GM19438 (cell line): ENCODE data around the gene GPR3.
"Not testable (repeated sequence)": the region's sequence is repeated elsewhere in the genome, so short reads cannot be mapped to it uniquely, and the experiment has no call there.

Experiments
- ATAC-seq: cut with Tn5 transposase; IDR thresholded peaks from one replicate; pipeline ENCODE4 v1.9.1; 2021; ENCODE audit warnings: low read depth; ENCODE audit not compliant: unreplicated experiment

GPR3 gene

GRCh38 chr1:27418326-27419185 is 26.1 kb downstream of the GPR3 start:
- ATAC-seq: no peak

- ATAC-seq: no peak
Measured at GRCh38 chr1:27423709-27424108, 31.3 kb downstream of the GPR3 start.

GRCh38 chr1:27427329-27427728 is 34.9 kb downstream of the GPR3 start:
- ATAC-seq: no peak

GRCh38 chr1:27427816-27428315 is 35.4 kb downstream of the GPR3 start:
- ATAC-seq: no peak

- no peak for ATAC-seq
Measured at GRCh38 chr1:27428316-27429028, 36.0 kb downstream of the GPR3 start.

GRCh38 chr1:27429029-27429425 is 36.6 kb downstream of the GPR3 start:
- ATAC-seq: no peak

- ATAC-seq: no peak
Measured at GRCh38 chr1:27430903-27431600, 38.6 kb downstream of the GPR3 start.

GRCh38 chr1:27431601-27431940 is 39.1 kb downstream of the GPR3 start:
- ATAC-seq: no peak

- ATAC-seq: not testable (repeated sequence)
Measured at GRCh38 chr1:27432725-27433124, 40.3 kb downstream of the GPR3 start.

GRCh38 chr1:27433706-27434105 is 41.3 kb downstream of the GPR3 start:
- no peak for ATAC-seq

- ATAC-seq: no peak
Measured at GRCh38 chr1:27435566-27436203, 43.3 kb downstream of the GPR3 start.

- no peak for ATAC-seq
Measured at GRCh38 chr1:27436204-27437159, 44.1 kb downstream of the GPR3 start.

- ATAC-seq: no peak
Measured at GRCh38 chr1:27438621-27439061, 46.2 kb downstream of the GPR3 start.

- no peak for ATAC-seq
Measured at GRCh38 chr1:27439150-27439549, 46.7 kb downstream of the GPR3 start.

- no peak for ATAC-seq
Measured at GRCh38 chr1:27444632-27445031, 52.2 kb downstream of the GPR3 start.
